Smooth muscle cell (in vitro differentiated cells): ENCODE data around the gene CCL27. TPM values are rescaled to one million over a fixed set of nuclear protein-coding genes. Genes with fewer than 3 reads are reported as not detected.

ENCODE experiments used
- DNase-seq: peaks from one replicate; lab custom pipeline; 2025; ENCODE audit not compliant: unreplicated experiment; lab: John Stamatoyannopoulos, UW
- H2AFZ ChIP-seq: fragments of 200-600 bp; sonication (generic); 2 replicates; pipeline ENCODE4 v1.6.0; 2016; ENCODE audit warnings: antibody characterized with exemption, low read depth, mild to moderate bottlenecking
- H3F3A ChIP-seq: fragments of 200-600 bp; sonication (generic); 2 replicates; pipeline ENCODE4 v1.6.0; 2017; ENCODE audit warnings: antibody characterized with exemption, low read depth
- H3K27ac ChIP-seq: fragments of 200-600 bp; sonication (generic); 2 replicates; pipeline ENCODE4 v1.5.1; 2016; ENCODE audit warnings: low read depth, mild to moderate bottlenecking
- H3K27me3 ChIP-seq: fragments of 200-600 bp; sonication (generic); 2 replicates; pipeline ENCODE4 v1.6.1; 2016; ENCODE audit warnings: low read depth, mild to moderate bottlenecking
- H3K36me3 ChIP-seq: fragments of 200-600 bp; sonication (generic); 2 replicates; pipeline ENCODE4 v1.5.1; 2016; ENCODE audit warnings: low read depth
- H3K4me1 ChIP-seq: fragments of 200-600 bp; sonication (generic); 2 replicates; pipeline ENCODE4 v1.5.1; 2016; ENCODE audit warnings: low read depth
- H3K4me2 ChIP-seq: fragments of 200-600 bp; sonication (generic); 2 replicates; pipeline ENCODE4 v1.6.0; 2016; ENCODE audit warnings: mild to moderate bottlenecking
- H3K4me3 ChIP-seq: fragments of 200-600 bp; sonication (generic); 2 replicates; pipeline ENCODE4 v1.5.1; 2016; ENCODE audit warnings: mild to moderate bottlenecking
- H3K79me2 ChIP-seq: fragments of 200-600 bp; sonication (generic); 2 replicates; pipeline ENCODE4 v1.6.0; 2016; ENCODE audit warnings: low read depth, mild to moderate bottlenecking
- H3K9ac ChIP-seq: fragments of 200-600 bp; sonication (generic); 2 replicates; pipeline ENCODE4 v1.6.0; 2016; ENCODE audit warnings: low read depth
- H3K9me3 ChIP-seq: fragments of 200-600 bp; sonication (generic); replicated peaks from 2 replicates; pipeline ENCODE4 v1.5.1; 2016; ENCODE audit warnings: low read depth
- H4K20me1 ChIP-seq: fragments of 200-600 bp; sonication (generic); 2 replicates; pipeline ENCODE4 v1.6.0; 2016; ENCODE audit warnings: low read depth
- WGBS: methylation state at CpG from one replicate; pipeline ENCODE4 v1.1.7; 2016; ENCODE audit warnings: low lambda C conversion rate; 5-methylcytosine and 5-hydroxymethylcytosine counted together
- polyA plus RNA-seq: library from polyadenylated mRNA; unstranded; fragments of >200 nt; fragmentation: Nextera tagmentation; extraction: Ambion mirVana; gene quantifications from 2 replicates; pipeline ENCODE4 v1.2.1, GENCODE V29; 2016
- total RNA-seq: library from RNA; depleted of rRNA; stranded (reverse); fragments of >200 nt; gene quantifications from 2 replicates; pipeline ENCODE4 v1.2.3, GENCODE V29; 2014
- TF ChIP-seq, protein P1 (sequence below): fragments of 200-600 bp; sonication (generic); IDR thresholded peaks from 2 replicates; pipeline ENCODE4 v1.5.1; 2017; ENCODE audit warnings: borderline replicate concordance, mild to moderate bottlenecking, antibody characterized with exemption; ENCODE audit not compliant: insufficient read depth, poor library complexity, severe bottlenecking

CCL27 gene
- total and polyA plus RNA-seq, 2 experiments from 2014 or later, result 1.0 to 3.6 TPM

- Histone ChIP-seq H3K9me3 (no peaks in the 10 kb centered on the region), H3K9ac (no peak overlapping the region), H3K4me2 (no peak overlapping the region), H3K27me3 (no peaks in the 10 kb centered on the region), H3K36me3 (no peaks in the 10 kb centered on the region), H2AFZ (no peak overlapping the region), H3K4me1 (no peaks in the 10 kb centered on the region), H3K4me3 (no peak overlapping the region), H3F3A (no peaks in the 10 kb centered on the region), H3K27ac (no peak overlapping the region), H4K20me1 (no peaks in the 10 kb centered on the region), H3K79me2 (no peaks in the 10 kb centered on the region)
- 94% methylated on average over 5 of the region's 5 CpGs for WGBS
- no peak for DNase-seq
- TF ChIP-seq, protein P1, sequence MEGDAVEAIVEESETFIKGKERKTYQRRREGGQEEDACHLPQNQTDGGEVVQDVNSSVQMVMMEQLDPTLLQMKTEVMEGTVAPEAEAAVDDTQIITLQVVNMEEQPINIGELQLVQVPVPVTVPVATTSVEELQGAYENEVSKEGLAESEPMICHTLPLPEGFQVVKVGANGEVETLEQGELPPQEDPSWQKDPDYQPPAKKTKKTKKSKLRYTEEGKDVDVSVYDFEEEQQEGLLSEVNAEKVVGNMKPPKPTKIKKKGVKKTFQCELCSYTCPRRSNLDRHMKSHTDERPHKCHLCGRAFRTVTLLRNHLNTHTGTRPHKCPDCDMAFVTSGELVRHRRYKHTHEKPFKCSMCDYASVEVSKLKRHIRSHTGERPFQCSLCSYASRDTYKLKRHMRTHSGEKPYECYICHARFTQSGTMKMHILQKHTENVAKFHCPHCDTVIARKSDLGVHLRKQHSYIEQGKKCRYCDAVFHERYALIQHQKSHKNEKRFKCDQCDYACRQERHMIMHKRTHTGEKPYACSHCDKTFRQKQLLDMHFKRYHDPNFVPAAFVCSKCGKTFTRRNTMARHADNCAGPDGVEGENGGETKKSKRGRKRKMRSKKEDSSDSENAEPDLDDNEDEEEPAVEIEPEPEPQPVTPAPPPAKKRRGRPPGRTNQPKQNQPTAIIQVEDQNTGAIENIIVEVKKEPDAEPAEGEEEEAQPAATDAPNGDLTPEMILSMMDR, result no peak
Measured at GRCh38 chr9:34688329-34689115, 26.1 kb upstream of the CCL27 start.

GRCh38 chr9:34687276-34688030, 25.0 kb upstream of the CCL27 start:
- Histone ChIP-seq H3K4me2 (no peak overlapping the region), H3F3A (no peaks in the 10 kb centered on the region), H2AFZ (no peak overlapping the region), H3K4me1 (no peaks in the 10 kb centered on the region), H3K79me2 (no peaks in the 10 kb centered on the region), H3K9ac (no peak overlapping the region), H3K27me3 (no peaks in the 10 kb centered on the region), H3K4me3 (no peak overlapping the region), H3K36me3 (no peaks in the 10 kb centered on the region), H3K27ac (no peak overlapping the region), H4K20me1 (no peaks in the 10 kb centered on the region), H3K9me3 (no peaks in the 10 kb centered on the region)
- TF ChIP-seq, protein P1, result no peak
- no peak for DNase-seq
- WGBS, result 94% methylated on average over 10 of the region's 10 CpGs

DNA sequence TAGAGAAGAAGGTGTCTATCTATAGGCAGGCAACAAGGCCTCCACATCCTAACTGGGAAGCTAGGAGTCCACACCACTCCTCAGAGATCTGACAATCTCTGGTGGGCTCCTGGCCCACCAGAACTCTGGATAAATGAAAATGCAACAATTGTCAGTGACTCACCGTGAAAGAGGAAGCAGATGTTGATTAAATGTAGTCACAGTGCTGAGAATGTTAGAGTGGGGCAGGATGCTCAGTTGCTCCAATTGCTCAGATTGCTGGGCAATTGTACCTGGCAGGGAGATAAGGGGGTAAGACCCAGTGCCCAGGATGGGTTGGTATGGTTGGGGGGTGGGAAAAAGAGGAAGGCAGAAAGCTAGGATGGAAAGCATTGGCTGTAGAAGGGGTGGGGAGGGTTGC, 24.3 kb upstream of the CCL27 start:
- Histone ChIP-seq H3K9ac (no peak overlapping the region), H3K4me1 (no peaks in the 10 kb centered on the region), H3K4me3 (no peak overlapping the region), H3K27ac (no peak overlapping the region), H3K79me2 (no peaks in the 10 kb centered on the region), H3K36me3 (no peaks in the 10 kb centered on the region), H3K27me3 (no peaks in the 10 kb centered on the region), H3K4me2 (no peak overlapping the region), H2AFZ (no peak overlapping the region), H3F3A (no peaks in the 10 kb centered on the region), H3K9me3 (no peaks in the 10 kb centered on the region), H4K20me1 (no peaks in the 10 kb centered on the region)
- TF ChIP-seq, protein P1, result no peak
- 92% methylated on average over 1 of the region's 1 CpG for WGBS
- DNase-seq, result no peak
